Gastrocnemius medialis (tissue), 4 donors: ENCODE measurements around the gene DNAH3. TPM values are rescaled to one million over a fixed set of nuclear protein-coding genes. Genes with fewer than 3 reads are reported as not detected.
"Not testable (repeated sequence)": the region's sequence is repeated elsewhere in the genome, so short reads cannot be mapped to it uniquely, and the experiment has no call there.

Experiments used
- ATAC-seq, 2 donors: fragments of 150-250 bp; one replicate each; pipeline ENCODE4 v1.9.1; 2016
- DNase-seq, 2 donors: peaks; one replicate each; pipeline ENCODE4 v3.0.0-alpha.2; 2019
- H3K27ac ChIP-seq, 4 donors: fragments of 200-600 bp; sonication (generic); 1 replicate in 1 of 4; 2 replicates in 3 of 4; pipeline ENCODE4 v1.5.1; 2016 to 2018; ENCODE audit warnings: mild to moderate bottlenecking in 2 of 4, moderate library complexity in 1 of 4
- H3K27me3 ChIP-seq, 3 donors: fragments of 200-600 bp; sonication (generic) in 2 of 3; 1 replicate in 1 of 3; 2 replicates in 2 of 3; pipeline versions ENCODE4 v1.5.1 to v1.6.0; 2016 to 2019; ENCODE audit warnings: mild to moderate bottlenecking in 1 of 3, moderate library complexity in 1 of 3
- H3K36me3 ChIP-seq, 2 donors: fragments of 200-600 bp; sonication (generic) in 1 of 2; one replicate each; pipeline ENCODE4 v1.5.1; 2017 to 2018
- H3K4me1 ChIP-seq, 2 donors: fragments of 200-600 bp; sonication (generic) in 1 of 2; one replicate each; pipeline ENCODE4 v1.5.1; 2016 to 2017; ENCODE audit warnings: mild to moderate bottlenecking in 2 of 2
- H3K4me3 ChIP-seq, 4 donors: fragments of 200-600 bp; sonication (generic) in 3 of 4; 1 replicate in 1 of 4; 2 replicates in 3 of 4; pipeline ENCODE4 v1.5.1; 2016 to 2019; ENCODE audit warnings: mild to moderate bottlenecking in 2 of 4
- H3K9me3 ChIP-seq, 3 donors: fragments of 200-600 bp; sonication (generic) in 2 of 3; 1 replicate in 1 of 3; 2 replicates in 2 of 3; pipeline ENCODE4 v1.5.1; 2016 to 2019
- POLR2A ChIP-seq, 2 donors: fragments of 450-650 bp; IDR thresholded peaks; one replicate each; pipeline ENCODE4 v1.6.1; 2017; ENCODE audit warnings: antibody characterized with exemption in 2 of 2, mild to moderate bottlenecking in 2 of 2, moderate library complexity in 2 of 2
- in situ Hi-C, 4 donors: fragments of 200-750 bp; cut with MboI; loops; one replicate each; pipeline versions ENCODE4 v1.15.0 to v1.8.0; 2017; ENCODE audit warnings: low sequenced_read_pairs in 4 of 4
- intact Hi-C: fragments of 100-400 bp; cut with DNase I; formaldehyde crosslinking; loops from one replicate; pipeline ENCODE4 v1.15.1; 2023; ENCODE audit warnings: low total_unique reads
- total RNA-seq, 4 donors: library from RNA; depleted of rRNA; stranded (reverse); fragments of >200 nt; gene quantifications; one replicate each; pipeline versions ENCODE4 v1.1.0 to v1.2.3, GENCODE V29; 2016
- TF ChIP-seq, protein P1 (sequence below), 5 experiments: fragments of 450-650 bp in 3 of 5; fragments of 200-600 bp in 2 of 5; sonication (generic) in 2 of 5; IDR thresholded peaks in 4 of 5; conservative IDR thresholded peaks in 1 of 5; 1 replicate in 4 of 5; 2 replicates in 1 of 5; pipeline ENCODE4 v1.5.1; 2016 to 2019; ENCODE audit warnings: antibody characterized with exemption in 5 of 5, mild to moderate bottlenecking in 3 of 5, moderate library complexity in 3 of 5

The DNAH3 gene
- total RNA-seq, 4 donors from 2014 or later: 0.02 to 0.47 (median 0.21) TPM

DNA sequence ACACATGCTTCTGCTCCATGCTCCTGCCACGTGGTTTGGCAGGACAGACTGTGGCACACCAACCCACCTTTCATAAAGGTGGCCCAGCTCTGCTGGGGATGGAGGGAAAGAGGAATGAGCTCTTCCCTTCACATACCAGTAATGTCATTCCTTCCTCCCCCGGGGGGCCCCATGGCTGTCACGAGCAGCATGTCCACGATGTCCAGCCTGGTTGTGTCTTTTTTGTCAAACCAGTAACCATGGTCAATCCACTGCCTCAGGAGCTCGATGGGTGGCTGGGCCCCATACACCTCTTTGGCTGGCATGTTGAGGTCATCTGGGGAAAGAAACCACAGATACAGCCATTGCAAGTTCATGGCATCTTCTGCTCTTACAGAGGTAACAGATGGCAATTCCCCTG is 153.5 kb downstream of the DNAH3 start:
- Histone ChIP-seq H3K27ac (no peak overlapping the region), H3K9me3 (no peaks in the 10 kb centered on the region), H3K4me3 (no peak overlapping the region), H3K27me3 (no peaks in the 10 kb centered on the region), H3K4me1 (no peaks in the 10 kb centered on the region), H3K36me3 (no peaks in the 10 kb centered on the region)
- in situ Hi-C loops (no loop called here), intact Hi-C loops (no loop called here)
- TF ChIP-seq, protein P1, sequence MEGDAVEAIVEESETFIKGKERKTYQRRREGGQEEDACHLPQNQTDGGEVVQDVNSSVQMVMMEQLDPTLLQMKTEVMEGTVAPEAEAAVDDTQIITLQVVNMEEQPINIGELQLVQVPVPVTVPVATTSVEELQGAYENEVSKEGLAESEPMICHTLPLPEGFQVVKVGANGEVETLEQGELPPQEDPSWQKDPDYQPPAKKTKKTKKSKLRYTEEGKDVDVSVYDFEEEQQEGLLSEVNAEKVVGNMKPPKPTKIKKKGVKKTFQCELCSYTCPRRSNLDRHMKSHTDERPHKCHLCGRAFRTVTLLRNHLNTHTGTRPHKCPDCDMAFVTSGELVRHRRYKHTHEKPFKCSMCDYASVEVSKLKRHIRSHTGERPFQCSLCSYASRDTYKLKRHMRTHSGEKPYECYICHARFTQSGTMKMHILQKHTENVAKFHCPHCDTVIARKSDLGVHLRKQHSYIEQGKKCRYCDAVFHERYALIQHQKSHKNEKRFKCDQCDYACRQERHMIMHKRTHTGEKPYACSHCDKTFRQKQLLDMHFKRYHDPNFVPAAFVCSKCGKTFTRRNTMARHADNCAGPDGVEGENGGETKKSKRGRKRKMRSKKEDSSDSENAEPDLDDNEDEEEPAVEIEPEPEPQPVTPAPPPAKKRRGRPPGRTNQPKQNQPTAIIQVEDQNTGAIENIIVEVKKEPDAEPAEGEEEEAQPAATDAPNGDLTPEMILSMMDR (IDR thresholded peaks at IDR 0.05 in 4 of 5, conservative IDR thresholded peaks at IDR 0.05 in 1 of 5): no peak
- TF ChIP-seq POLR2A (IDR thresholded peaks at IDR 0.05): no peak
- ATAC-seq (no peak), DNase-seq (no peak)

DNA sequence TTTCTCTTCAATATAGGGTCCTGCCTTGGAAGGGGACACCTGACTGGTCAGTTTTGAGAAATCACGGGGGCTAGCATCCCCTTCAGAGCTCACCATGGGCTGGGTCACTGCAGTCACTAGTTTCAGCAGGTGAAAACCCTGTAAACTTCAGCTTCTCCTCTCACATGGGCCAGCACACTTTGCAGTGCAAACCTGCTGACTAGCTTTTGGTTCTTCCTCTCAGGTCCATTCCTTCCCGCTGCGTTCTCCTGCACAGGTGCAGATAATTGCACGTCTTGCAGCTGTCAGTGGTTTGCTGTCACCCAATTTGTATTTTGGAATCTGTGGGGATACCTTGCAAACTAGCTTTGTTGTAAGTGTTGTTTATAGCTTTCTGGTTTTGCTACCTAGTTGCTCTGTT is 154.9 kb downstream of the DNAH3 start:
- Histone ChIP-seq H3K4me1 (no peaks in the 10 kb centered on the region), H3K27me3 (no peaks in the 10 kb centered on the region), H3K27ac (no peak overlapping the region), H3K4me3 (no peak overlapping the region), H3K36me3 (no peaks in the 10 kb centered on the region), H3K9me3 (no peaks in the 10 kb centered on the region)
- DNase-seq (no peak), ATAC-seq (no peak)
- intact Hi-C loops (no loop called here), in situ Hi-C loops (no loop called here)
- no peak for TF ChIP-seq POLR2A (IDR thresholded peaks at IDR 0.05)
- TF ChIP-seq, protein P1 (IDR thresholded peaks at IDR 0.05 in 4 of 5, conservative IDR thresholded peaks at IDR 0.05 in 1 of 5): no peak

DNA sequence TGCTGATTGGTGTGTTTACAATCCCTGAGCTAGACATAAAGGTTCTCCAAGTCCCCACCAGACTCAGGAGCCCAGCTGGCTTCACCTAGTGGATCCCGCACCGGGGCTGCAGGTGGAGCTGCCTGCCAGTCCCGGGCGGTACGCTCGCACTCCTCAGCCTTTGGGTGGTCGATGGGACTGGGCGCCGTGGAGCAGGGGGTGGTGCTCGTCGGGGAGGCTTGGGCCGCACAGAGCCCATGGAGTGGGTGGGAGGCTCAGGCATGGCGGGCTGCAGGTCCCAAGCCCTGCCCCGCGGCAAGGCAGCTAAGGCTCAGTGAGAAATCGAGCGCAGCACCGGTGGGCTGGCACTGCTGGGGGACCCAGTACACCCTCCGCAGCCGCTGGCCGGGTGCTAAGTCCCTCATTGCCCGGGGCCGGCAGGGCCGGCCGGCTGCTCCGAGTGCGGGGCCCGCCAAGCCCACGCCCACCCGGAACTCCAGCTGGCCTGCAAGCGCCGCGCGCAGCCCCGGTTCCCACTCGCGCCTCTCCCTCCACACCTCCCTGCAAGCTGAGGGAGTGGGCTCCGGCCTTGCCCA is 161.1 kb downstream of the DNAH3 start:
- intact Hi-C loops, H3K27me3 ChIP-seq, in situ Hi-C loops, DNase-seq, H3K4me1 ChIP-seq, H3K36me3 ChIP-seq, ATAC-seq, H3K9me3 ChIP-seq, H3K27ac ChIP-seq, H3K4me3 ChIP-seq: not testable (repeated sequence)

DNA sequence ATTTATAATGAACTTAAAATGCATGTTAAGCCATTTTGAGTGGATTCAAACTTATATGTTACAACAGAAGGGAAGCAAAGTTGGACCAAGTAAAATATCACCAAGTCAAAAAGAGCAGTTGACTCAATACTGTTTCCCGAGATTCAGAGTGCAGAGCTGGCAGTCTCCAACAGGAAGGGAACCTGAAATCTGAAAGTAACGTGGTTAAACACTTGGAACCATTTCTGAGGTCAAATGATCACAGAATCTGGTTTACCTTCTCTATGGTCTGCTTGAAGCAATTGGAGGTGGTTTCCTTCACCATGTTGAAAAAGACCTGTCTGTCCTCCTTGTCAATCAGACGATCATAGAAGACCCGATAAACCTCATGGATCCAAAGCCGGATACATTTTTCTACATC is 163.6 kb downstream of the DNAH3 start:
- ATAC-seq (no peak), DNase-seq (no peak)
- H3K4me1 ChIP-seq: no peaks in the 10 kb centered on the region
- H3K27ac ChIP-seq: no peak overlapping the region
- H3K36me3 ChIP-seq: no peaks in the 10 kb centered on the region
- no peaks in the 10 kb centered on the region for H3K9me3 ChIP-seq
- no peak overlapping the region for H3K4me3 ChIP-seq
- no peaks in the 10 kb centered on the region for H3K27me3 ChIP-seq
- in situ Hi-C loops (no loop called here), intact Hi-C loops (loop anchor here (1.0 kb wide), 1 partner anchor 12 kb away; no protein-coding TSS in a partner anchor)
- TF ChIP-seq, protein P1 (IDR thresholded peaks at IDR 0.05 in 4 of 5, conservative IDR thresholded peaks at IDR 0.05 in 1 of 5): no peak
- no peak for TF ChIP-seq POLR2A (IDR thresholded peaks at IDR 0.05)

DNA sequence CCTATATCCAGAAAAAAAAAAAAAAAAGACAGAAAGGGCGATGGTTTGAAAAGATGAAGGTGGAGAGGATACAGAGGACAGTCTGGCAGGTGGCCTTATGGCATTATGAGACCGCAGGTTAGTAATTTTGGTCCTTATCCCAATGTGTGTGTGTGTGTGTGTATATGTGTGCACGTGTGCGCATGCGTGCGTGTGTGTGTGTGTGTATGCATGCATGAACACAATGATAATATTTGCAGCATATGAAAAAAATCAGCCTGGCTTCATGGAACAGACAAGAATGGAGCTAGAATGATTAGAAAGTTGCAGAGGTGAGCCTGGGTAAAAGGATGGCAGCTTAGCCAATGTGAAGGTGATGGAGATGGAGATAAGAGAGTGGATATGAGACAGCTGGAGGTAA is 166.6 kb downstream of the DNAH3 start:
- Histone ChIP-seq H3K4me1 (no peaks in the 10 kb centered on the region), H3K9me3 (no peaks in the 10 kb centered on the region), H3K36me3 (no peaks in the 10 kb centered on the region), H3K4me3 (no peak overlapping the region), H3K27me3 (no peaks in the 10 kb centered on the region), H3K27ac (no peak overlapping the region)
- no peak for DNase-seq
- in situ Hi-C loops (no loop called here), intact Hi-C loops (no loop called here)
- no peak for ATAC-seq
- no peak for TF ChIP-seq POLR2A (IDR thresholded peaks at IDR 0.05)
- TF ChIP-seq, protein P1 (IDR thresholded peaks at IDR 0.05 in 4 of 5, conservative IDR thresholded peaks at IDR 0.05 in 1 of 5): no peak
